Measurements from ENCODE around the gene RNF217. TPM values are rescaled to one million over a fixed set of nuclear protein-coding genes. Genes with fewer than 3 reads are reported as not detected.

RNF217 gene
- total and polyA plus RNA-seq, 10 of the 15 experiments (the other 5 are each of a cell fraction or from before 2014, with no cell fraction given), result under 0.01 to 11.7 (median 0.04) TPM; not detected in 3

DNA sequence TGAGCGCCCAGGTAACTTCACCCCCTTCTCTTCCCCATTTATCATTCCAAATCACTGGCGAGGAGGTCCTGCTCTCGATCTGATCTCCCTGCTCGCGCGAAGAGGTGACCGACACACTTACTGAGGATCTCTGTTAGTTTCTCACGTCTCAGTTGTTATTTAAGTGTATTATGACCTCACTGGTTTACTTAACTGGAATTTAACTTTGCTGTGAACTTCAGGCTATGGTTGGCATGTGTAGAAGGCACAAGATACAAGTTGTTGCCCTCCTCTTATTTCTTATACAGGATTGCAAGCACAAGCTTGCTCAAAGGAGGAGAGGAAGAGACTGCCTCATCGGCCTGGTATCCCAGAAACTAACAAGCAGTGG, 1.2 kb downstream of the RNF217 start:
- Histone ChIP-seq H3K4me2 (ENCODE audit: control insufficient read depth, insufficient read depth) (no peak overlapping the region), H3K27ac (ENCODE audit: control insufficient read depth, insufficient read depth) (no peak overlapping the region), H3K4me3 (no peak overlapping the region), H4K20me1 (ENCODE audit: control insufficient read depth, insufficient read depth) (no peaks in the 10 kb centered on the region), H3K9me3 (replicated peaks; ENCODE audit: control insufficient read depth, insufficient read depth, low read length) (no peaks in the 10 kb centered on the region), H3K79me2 (ENCODE audit: control insufficient read depth, insufficient read depth, low read length) (no peaks in the 10 kb centered on the region), H2AFZ (ENCODE audit: control insufficient read depth, low read depth, low read length) (no peak overlapping the region), H3K36me3 (ENCODE audit: control insufficient read depth in 2 of 2, insufficient read depth in 2 of 2, low read length in 1 of 2) (no peaks in the 10 kb centered on the region), H3K4me1 (ENCODE audit: control insufficient read depth, insufficient read depth, low read length) (no peaks in the 10 kb centered on the region), H3K27me3 (replicated peaks in 1 of 2; ENCODE audit: control insufficient read depth in 2 of 2, insufficient read depth in 2 of 2, low read length in 1 of 2) (peaks cover 3% of the 10 kb centered on the region in 2 experiments; a peak in 2 of 4 replicates), H3K9ac (ENCODE audit: control insufficient read depth, insufficient read depth, low read length) (no peak overlapping the region)
- intact Hi-C loops (cut with micrococcal nuclease; ENCODE audit: unreplicated experiment), result no loop called here
- ChIA-PET RAD21 (ENCODE audit: unreplicated experiment) (no interaction called here), CTCF (no interaction called here), POLR2A (no interaction called here), SMC1A (ENCODE audit: uncharacterized antibody, unreplicated experiment) (interaction anchor here (0.9 kb wide), 1 partner anchor 102 kb away, joined by 4 read pairs; no protein-coding TSS in a partner anchor)
- WGBS (ENCODE audit: insufficient coverage, insufficient replicate concordance, low lambda C conversion rate, missing lambda C conversion rate), result 39% methylated on average over 9 of the region's 9 CpGs
- in situ Hi-C loops (cut with MboI), result no loop called here
- FAIRE-seq, result no peak
- no peak for DNase-seq (ENCODE audit: low read depth, low spot score)
- BruUV-seq (replicated peaks), result no TSS peak
- no peak for TF ChIP-seq NFXL1 (IDR thresholded peaks at IDR 0.05; ENCODE audit: borderline replicate concordance)
- TF ChIP-seq, protein P1, sequence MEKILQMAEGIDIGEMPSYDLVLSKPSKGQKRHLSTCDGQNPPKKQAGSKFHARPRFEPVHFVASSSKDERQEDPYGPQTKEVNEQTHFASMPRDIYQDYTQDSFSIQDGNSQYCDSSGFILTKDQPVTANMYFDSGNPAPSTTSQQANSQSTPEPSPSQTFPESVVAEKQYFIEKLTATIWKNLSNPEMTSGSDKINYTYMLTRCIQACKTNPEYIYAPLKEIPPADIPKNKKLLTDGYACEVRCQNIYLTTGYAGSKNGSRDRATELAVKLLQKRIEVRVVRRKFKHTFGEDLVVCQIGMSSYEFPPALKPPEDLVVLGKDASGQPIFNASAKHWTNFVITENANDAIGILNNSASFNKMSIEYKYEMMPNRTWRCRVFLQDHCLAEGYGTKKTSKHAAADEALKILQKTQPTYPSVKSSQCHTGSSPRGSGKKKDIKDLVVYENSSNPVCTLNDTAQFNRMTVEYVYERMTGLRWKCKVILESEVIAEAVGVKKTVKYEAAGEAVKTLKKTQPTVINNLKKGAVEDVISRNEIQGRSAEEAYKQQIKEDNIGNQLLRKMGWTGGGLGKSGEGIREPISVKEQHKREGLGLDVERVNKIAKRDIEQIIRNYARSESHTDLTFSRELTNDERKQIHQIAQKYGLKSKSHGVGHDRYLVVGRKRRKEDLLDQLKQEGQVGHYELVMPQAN (conservative IDR thresholded peaks at IDR 0.05), result no peak
- TF ChIP-seq CBX3 (IDR thresholded peaks at IDR 0.05; ENCODE audit: borderline replicate concordance, low read depth), result no peak
- no peak for TF ChIP-seq RAD51 (IDR thresholded peaks at IDR 0.05)
- TF ChIP-seq SUZ12 (IDR thresholded peaks at IDR 0.05; ENCODE audit: unreplicated experiment), result no peak
- TF ChIP-seq RCOR1 (conservative IDR thresholded peaks at IDR 0.05; ENCODE audit: low read depth, low read length), result no peak
- no peak for TF ChIP-seq NFIC (IDR thresholded peaks at IDR 0.05; ENCODE audit: low read depth, low read length)
- no peak for TF ChIP-seq RFX5 (IDR thresholded peaks at IDR 0.05; ENCODE audit: low read depth, low read length)
- no peak for TF ChIP-seq TCF7 (IDR thresholded peaks at IDR 0.05; ENCODE audit: borderline replicate concordance)
- no peak for TF ChIP-seq SP1 (IDR thresholded peaks at IDR 0.05; ENCODE audit: low read depth, low read length)
- no peak for TF ChIP-seq CBFB (IDR thresholded peaks at IDR 0.05; ENCODE audit: low read depth)
- no peak for TF ChIP-seq HDGF (IDR thresholded peaks at IDR 0.05)
- no peak for TF ChIP-seq PAX8 (IDR thresholded peaks at IDR 0.05)
- TF ChIP-seq RBBP5 (conservative IDR thresholded peaks at IDR 0.05), result no peak
- TF ChIP-seq CREM (IDR thresholded peaks at IDR 0.05; ENCODE audit: low read depth), result no peak
- TF ChIP-seq, protein P2, sequence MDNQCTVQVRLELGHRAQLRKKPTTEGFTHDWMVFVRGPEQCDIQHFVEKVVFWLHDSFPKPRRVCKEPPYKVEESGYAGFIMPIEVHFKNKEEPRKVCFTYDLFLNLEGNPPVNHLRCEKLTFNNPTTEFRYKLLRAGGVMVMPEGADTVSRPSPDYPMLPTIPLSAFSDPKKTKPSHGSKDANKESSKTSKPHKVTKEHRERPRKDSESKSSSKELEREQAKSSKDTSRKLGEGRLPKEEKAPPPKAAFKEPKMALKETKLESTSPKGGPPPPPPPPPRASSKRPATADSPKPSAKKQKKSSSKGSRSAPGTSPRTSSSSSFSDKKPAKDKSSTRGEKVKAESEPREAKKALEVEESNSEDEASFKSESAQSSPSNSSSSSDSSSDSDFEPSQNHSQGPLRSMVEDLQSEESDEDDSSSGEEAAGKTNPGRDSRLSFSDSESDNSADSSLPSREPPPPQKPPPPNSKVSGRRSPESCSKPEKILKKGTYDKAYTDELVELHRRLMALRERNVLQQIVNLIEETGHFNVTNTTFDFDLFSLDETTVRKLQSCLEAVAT (IDR thresholded peaks at IDR 0.05), result no peak
- no peak for ATAC-seq
